Esophagus (tissue), 2 donors: ENCODE measurements around the gene TET2. TPM values are rescaled to one million over a fixed set of nuclear protein-coding genes. Genes with fewer than 3 reads are reported as not detected.

Source experiments
- H3K27ac ChIP-seq, 2 donors: one replicate each; pipeline ENCODE4 v1.5.1; 2013; ENCODE audit warnings: low read depth in 2 of 2, mild to moderate bottlenecking in 2 of 2, inconsistent platforms in 1 of 2, low read length in 1 of 2, moderate library complexity in 1 of 2
- H3K27me3 ChIP-seq, 2 donors: one replicate each; pipeline ENCODE4 v1.6.1; 2013; ENCODE audit warnings: low read length in 2 of 2, control low read depth in 1 of 2, mild to moderate bottlenecking in 1 of 2; ENCODE audit not compliant: insufficient read depth in 2 of 2, control insufficient read depth in 1 of 2
- H3K36me3 ChIP-seq, 2 donors: one replicate each; pipeline ENCODE4 v1.6.1; 2013; ENCODE audit warnings: low read length in 1 of 2; ENCODE audit not compliant: control insufficient read depth in 2 of 2, insufficient read depth in 2 of 2
- H3K4me1 ChIP-seq, 2 donors: one replicate each; pipeline ENCODE4 v1.6.1; 2013; ENCODE audit warnings: low read length in 1 of 2; ENCODE audit not compliant: control insufficient read depth in 2 of 2, insufficient read depth in 2 of 2
- H3K4me3 ChIP-seq, 2 donors: one replicate each; pipeline ENCODE4 v1.5.1; 2013; ENCODE audit warnings: low read length in 2 of 2, mild to moderate bottlenecking in 2 of 2, low read depth in 1 of 2, moderate library complexity in 1 of 2
- H3K9me3 ChIP-seq, 2 donors: one replicate each; pipeline ENCODE4 v1.6.1; 2013; ENCODE audit warnings: mild to moderate bottlenecking in 2 of 2, low read depth in 1 of 2, low read length in 1 of 2, moderate library complexity in 1 of 2; ENCODE audit not compliant: control insufficient read depth in 2 of 2, insufficient read depth in 1 of 2
- WGBS, 2 donors: extraction: QIAGEN DNeasy Blood & Tissue Kit; methylation state at CpG; one replicate each; pipeline ENCODE4 v1.1.7; 2013; 5-methylcytosine and 5-hydroxymethylcytosine counted together
- polyA plus RNA-seq, 2 donors: library from polyadenylated mRNA; stranded (reverse); fragments of 200-250 nt; gene quantifications; one replicate each; pipeline ENCODE4 v1.2.3, GENCODE V29; 2013
- donor health status: healthy with polysubstance abuse.
- donor health status: Bipolar disorder and iron deficiency.

Gene TET2
- polyA plus RNA-seq, 2 donors = 4.7 to 5.3 TPM

DNA sequence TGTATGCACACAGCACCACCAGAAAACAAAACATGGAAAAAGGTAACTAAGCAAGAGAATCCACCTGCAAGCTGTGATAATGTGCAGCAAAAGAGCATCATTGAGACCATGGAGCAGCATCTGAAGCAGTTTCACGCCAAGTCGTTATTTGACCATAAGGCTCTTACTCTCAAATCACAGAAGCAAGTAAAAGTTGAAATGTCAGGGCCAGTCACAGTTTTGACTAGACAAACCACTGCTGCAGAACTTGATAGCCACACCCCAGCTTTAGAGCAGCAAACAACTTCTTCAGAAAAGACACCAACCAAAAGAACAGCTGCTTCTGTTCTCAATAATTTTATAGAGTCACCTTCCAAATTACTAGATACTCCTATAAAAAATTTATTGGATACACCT, 90.2 kb downstream of the TET2 start:
- WGBS, 2 donors = 92 to 100% methylated on average over 2 of the region's 2 CpGs
- Histone ChIP-seq H3K4me3 (no peak overlapping the region), H3K27ac (no peak overlapping the region), H3K4me1 (peaks cover 0 to 2% of the 10 kb centered on the region in 2 donors), H3K27me3 (no peaks in the 10 kb centered on the region), H3K9me3 (no peaks in the 10 kb centered on the region), H3K36me3 (peaks cover 12 to 16% of the 10 kb centered on the region in 2 donors)

- Histone ChIP-seq H3K9me3 (no peaks in the 10 kb centered on the region), H3K27me3 (no peaks in the 10 kb centered on the region), H3K4me1 (peaks cover 0 to 2% of the 10 kb centered on the region in 2 donors), H3K36me3 (peaks cover 12 to 13% of the 10 kb centered on the region in 2 donors), H3K4me3 (no peak overlapping the region), H3K27ac (no peak overlapping the region)
- 92% methylated on average over 5 of the region's 5 CpGs for WGBS, 2 donors
Observed at GRCh38 chr4:105240037-105240436, 93.4 kb downstream of the TET2 start.

- Histone ChIP-seq H3K9me3 (no peaks in the 10 kb centered on the region), H3K4me3 (no peak overlapping the region), H3K4me1 (peaks cover 0 to 2% of the 10 kb centered on the region in 2 donors), H3K27ac (no peak overlapping the region), H3K36me3 (peaks cover 4 to 6% of the 10 kb centered on the region in 2 donors), H3K27me3 (no peaks in the 10 kb centered on the region)
- WGBS, 2 donors = 37 to 43% methylated on average over 4 of the region's 4 CpGs
Observed at GRCh38 chr4:105241451-105241850, 94.8 kb downstream of the TET2 start.

- Histone ChIP-seq H3K4me3 (no peak overlapping the region), H3K4me1 (peaks cover 0 to 2% of the 10 kb centered on the region in 2 donors), H3K27me3 (no peaks in the 10 kb centered on the region), H3K27ac (no peak overlapping the region), H3K36me3 (peaks cover 3 to 4% of the 10 kb centered on the region in 2 donors), H3K9me3 (no peaks in the 10 kb centered on the region)
- WGBS, 2 donors = 76 to 79% methylated on average over 13 of the region's 13 CpGs
Observed at GRCh38 chr4:105243446-105243845, 96.8 kb downstream of the TET2 start.

GRCh38 chr4:105246712-105247111, 100.0 kb downstream of the TET2 start:
- Histone ChIP-seq H3K9me3 (no peaks in the 10 kb centered on the region), H3K27ac (no peak overlapping the region), H3K27me3 (no peaks in the 10 kb centered on the region), H3K4me1 (no peaks in the 10 kb centered on the region), H3K36me3 (peaks cover 4 to 6% of the 10 kb centered on the region in 2 donors), H3K4me3 (no peak overlapping the region)
- WGBS, 2 donors = 81 to 94% methylated on average over 1 of the region's 1 CpG

DNA sequence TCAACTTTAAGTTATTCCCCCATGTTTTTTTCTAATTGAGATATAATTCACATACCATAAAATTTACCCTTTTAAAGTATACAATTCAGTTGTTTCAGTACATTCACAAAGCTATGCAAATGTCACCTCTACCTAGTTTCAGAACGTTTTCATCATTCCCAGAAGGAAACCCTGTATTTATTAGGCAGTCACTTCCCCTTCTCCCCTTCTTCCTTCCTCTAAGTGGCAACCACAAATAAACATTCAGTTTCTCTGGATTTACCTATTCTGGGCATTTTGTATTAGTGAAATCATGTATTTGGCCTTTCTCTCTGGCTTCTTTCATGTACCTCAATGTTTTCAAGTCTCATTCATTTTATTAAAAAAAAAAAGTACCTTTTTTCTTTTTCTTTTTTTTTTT, 101.9 kb downstream of the TET2 start:
- 44 to 71% methylated on average over 1 of the region's 1 CpG for WGBS, 2 donors
- no peaks in the 10 kb centered on the region for H3K4me1 ChIP-seq

GRCh38 chr4:105257817-105258495, 111.3 kb downstream of the TET2 start:
- no peaks in the 10 kb centered on the region for H3K27me3 ChIP-seq
- H3K36me3 ChIP-seq = no peaks in the 10 kb centered on the region
- no peaks in the 10 kb centered on the region for H3K4me1 ChIP-seq
- no peak overlapping the region for H3K27ac ChIP-seq
- H3K9me3 ChIP-seq = no peaks in the 10 kb centered on the region
- no peak overlapping the region for H3K4me3 ChIP-seq
- 94 to 100% methylated on average over 1 of the region's 1 CpG for WGBS, 2 donors

More for the DNA sequence above, 101.9 kb downstream of the TET2 start:
- no peak overlapping the region for H3K4me3 ChIP-seq
- H3K9me3 ChIP-seq = no peaks in the 10 kb centered on the region
- H3K27me3 ChIP-seq = no peaks in the 10 kb centered on the region
- H3K27ac ChIP-seq = no peak overlapping the region
- peaks cover under 1 to 2% of the 10 kb centered on the region in 2 donors for H3K36me3 ChIP-seq

- WGBS, 2 donors = 92 to 98% methylated on average over 2 of the region's 2 CpGs
- H3K36me3 ChIP-seq = peaks cover 6 to 8% of the 10 kb centered on the region in 2 donors
Observed at GRCh38 chr4:105265689-105266088, 119.0 kb downstream of the TET2 start.

GRCh38 chr4:105267280-105267679, 120.6 kb downstream of the TET2 start:
- Histone ChIP-seq H3K27ac (no peak overlapping the region), H3K36me3 (peaks cover 6 to 8% of the 10 kb centered on the region in 2 donors), H3K9me3 (no peaks in the 10 kb centered on the region), H3K4me3 (no peak overlapping the region), H3K4me1 (no peaks in the 10 kb centered on the region), H3K27me3 (no peaks in the 10 kb centered on the region)
- WGBS, 2 donors = 97 to 99% methylated on average over 3 of the region's 3 CpGs

More at GRCh38 chr4:105265689-105266088, 119.0 kb downstream of the TET2 start:
- Histone ChIP-seq H3K27me3 (no peaks in the 10 kb centered on the region), H3K4me3 (no peak overlapping the region), H3K4me1 (no peaks in the 10 kb centered on the region), H3K9me3 (no peaks in the 10 kb centered on the region), H3K27ac (no peak overlapping the region)

DNA sequence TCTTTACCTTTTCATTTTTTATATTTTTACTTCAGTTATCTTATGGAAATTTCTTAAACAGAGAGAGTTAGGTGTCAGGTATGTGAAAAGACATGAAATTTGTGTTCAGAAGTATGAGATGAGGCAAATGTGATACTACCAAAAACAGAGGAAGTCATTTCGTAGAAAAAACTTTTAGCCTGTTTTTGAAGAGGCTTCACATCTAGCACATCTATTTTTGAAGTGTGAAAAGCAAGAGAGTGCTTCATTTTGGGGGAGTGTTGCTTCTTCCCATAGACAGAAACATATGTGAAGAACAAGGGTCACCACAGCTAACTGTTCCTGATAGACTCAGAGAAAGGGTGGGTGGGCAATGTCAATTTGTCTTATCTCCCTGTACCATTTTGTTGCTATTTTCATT, 125.3 kb downstream of the TET2 start:
- WGBS, 2 donors = 86 to 91% methylated on average over 1 of the region's 1 CpG
- no peak overlapping the region for H3K4me3 ChIP-seq
- no peaks in the 10 kb centered on the region for H3K27me3 ChIP-seq
- peaks cover 22 to 29% of the 10 kb centered on the region in 2 donors for H3K36me3 ChIP-seq
- no peaks in the 10 kb centered on the region for H3K4me1 ChIP-seq
- H3K9me3 ChIP-seq = no peaks in the 10 kb centered on the region
- no peak overlapping the region for H3K27ac ChIP-seq
